ENCODE data around the gene RBP2.

The RBP2 gene

DNA sequence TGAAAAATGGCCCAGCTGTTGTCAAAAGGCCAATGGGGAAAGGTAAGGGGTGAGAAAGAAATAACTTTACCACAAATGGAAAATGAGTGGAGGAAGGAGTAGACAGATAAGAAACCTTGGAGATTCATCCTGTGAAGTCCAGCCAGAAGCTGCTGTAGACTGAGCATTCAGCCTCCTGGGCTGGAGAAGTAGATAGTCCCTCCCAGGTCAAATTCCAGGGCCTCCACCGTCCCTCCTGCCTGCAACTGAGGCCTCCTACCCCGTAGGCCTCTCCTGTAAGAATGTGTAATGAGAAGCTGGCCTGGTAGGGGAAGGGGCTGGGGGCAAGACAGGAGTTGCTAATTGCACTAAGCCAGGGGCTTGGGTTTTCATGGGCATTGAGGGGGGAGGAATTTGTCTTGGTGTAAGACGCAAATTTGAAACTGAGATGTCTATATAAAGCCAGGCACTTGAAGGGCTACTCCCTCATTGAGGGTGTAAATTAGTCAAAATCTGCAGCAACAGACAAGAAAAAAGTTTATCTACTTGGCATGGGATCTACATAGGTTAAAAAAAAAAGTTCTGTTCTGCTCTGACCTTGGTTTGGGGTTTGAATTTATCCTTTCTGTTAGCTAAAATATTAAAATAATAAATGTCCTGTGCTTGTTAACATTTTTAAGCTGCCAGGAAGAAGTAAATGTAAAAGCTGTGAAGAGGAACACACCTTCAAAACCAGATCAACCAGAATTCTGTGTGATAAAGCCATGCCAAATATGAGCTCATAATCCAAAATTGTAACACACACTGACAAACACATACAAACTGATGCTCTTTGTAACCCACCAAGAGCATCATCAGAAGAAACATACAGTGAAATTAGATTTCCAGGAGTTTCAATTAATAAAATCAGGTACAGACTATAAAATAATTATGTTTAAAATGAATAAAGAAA, 1.7 kb upstream of the RBP2 start:
- Histone ChIP-seq H3K79me2 (ENCODE audit: low read length) (no peaks in the 10 kb centered on the region), H3K4me1 (ENCODE audit: low read length) (no peaks in the 10 kb centered on the region), H3K27ac (ENCODE audit: low read length) (no peak overlapping the region), H3K9me3 (replicated peaks; ENCODE audit: insufficient read depth, low read length) (no peaks in the 10 kb centered on the region), H3K9me2 (replicated peaks; ENCODE audit: insufficient read depth, low read length) (no peaks in the 10 kb centered on the region), H3K4me3 (ENCODE audit: low read length) (no peak overlapping the region), H3F3A (ENCODE audit: insufficient read depth, low read length) (no peaks in the 10 kb centered on the region), H3K36me3 (replicated peaks; ENCODE audit: insufficient read depth, low read length) (no peaks in the 10 kb centered on the region), H3K9ac (ENCODE audit: low read length) (no peak overlapping the region), H4K20me1 (ENCODE audit: insufficient read depth, low read length) (no peaks in the 10 kb centered on the region), H3K4me2 (ENCODE audit: low read depth, low read length) (no peak overlapping the region), H3K27me3 (replicated peaks; ENCODE audit: insufficient read depth, low read length) (no peaks in the 10 kb centered on the region), H2AFZ (ENCODE audit: low read length) (no peak overlapping the region)
- TF ChIP-seq EZH2phosphoT487 (IDR thresholded peaks at IDR 0.05; ENCODE audit: low read length) (no peak), EZH2 (optimal IDR thresholded peaks at IDR 0.05; ENCODE audit: low read depth, low read length) (no peak)
- TF ChIP-seq, protein P1, sequence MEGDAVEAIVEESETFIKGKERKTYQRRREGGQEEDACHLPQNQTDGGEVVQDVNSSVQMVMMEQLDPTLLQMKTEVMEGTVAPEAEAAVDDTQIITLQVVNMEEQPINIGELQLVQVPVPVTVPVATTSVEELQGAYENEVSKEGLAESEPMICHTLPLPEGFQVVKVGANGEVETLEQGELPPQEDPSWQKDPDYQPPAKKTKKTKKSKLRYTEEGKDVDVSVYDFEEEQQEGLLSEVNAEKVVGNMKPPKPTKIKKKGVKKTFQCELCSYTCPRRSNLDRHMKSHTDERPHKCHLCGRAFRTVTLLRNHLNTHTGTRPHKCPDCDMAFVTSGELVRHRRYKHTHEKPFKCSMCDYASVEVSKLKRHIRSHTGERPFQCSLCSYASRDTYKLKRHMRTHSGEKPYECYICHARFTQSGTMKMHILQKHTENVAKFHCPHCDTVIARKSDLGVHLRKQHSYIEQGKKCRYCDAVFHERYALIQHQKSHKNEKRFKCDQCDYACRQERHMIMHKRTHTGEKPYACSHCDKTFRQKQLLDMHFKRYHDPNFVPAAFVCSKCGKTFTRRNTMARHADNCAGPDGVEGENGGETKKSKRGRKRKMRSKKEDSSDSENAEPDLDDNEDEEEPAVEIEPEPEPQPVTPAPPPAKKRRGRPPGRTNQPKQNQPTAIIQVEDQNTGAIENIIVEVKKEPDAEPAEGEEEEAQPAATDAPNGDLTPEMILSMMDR (IDR thresholded peaks at IDR 0.05; ENCODE audit: low read length): no peak
- DNase-seq: no peak

DNA sequence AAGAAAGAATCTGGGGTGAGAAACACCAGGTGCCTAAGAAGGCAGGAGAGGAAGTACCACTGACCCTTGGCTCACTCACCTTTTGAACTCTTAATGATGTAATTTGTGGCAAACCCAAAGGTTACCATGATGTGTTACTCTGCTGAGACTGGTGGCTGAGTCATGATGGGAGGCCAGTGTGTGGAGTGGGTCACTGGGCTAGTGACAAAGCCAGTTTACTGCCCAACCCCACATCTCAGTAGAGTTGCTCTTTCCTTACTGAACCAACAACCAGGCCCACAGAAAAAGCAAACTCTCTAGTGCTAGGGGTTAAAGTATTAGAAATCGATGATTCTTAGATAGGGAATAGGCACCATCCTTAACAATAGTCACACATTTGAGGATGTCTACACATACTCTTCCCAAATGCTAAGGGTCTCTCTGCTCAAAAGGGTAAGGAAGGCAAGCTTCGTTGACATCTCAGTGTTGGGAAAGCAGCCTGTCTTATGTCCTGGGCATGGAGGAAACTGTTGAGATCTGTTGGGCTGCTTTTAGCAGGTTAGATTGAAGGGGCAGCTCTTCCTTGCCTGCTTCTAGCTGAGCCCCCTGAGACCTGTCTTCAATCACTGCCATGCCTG, 3.1 kb downstream of the RBP2 start:
- Histone ChIP-seq H3K4me1 (ENCODE audit: low read length) (no peaks in the 10 kb centered on the region), H3K9me2 (replicated peaks; ENCODE audit: insufficient read depth, low read length) (no peaks in the 10 kb centered on the region), H3K79me2 (ENCODE audit: low read length) (no peaks in the 10 kb centered on the region), H3K27ac (ENCODE audit: low read length) (no peak overlapping the region), H3K4me2 (ENCODE audit: low read depth, low read length) (no peak overlapping the region), H3K36me3 (replicated peaks; ENCODE audit: insufficient read depth, low read length) (no peaks in the 10 kb centered on the region), H3K4me3 (ENCODE audit: low read length) (no peak overlapping the region), H3K27me3 (replicated peaks; ENCODE audit: insufficient read depth, low read length) (no peaks in the 10 kb centered on the region), H3K9ac (ENCODE audit: low read length) (no peak overlapping the region), H3F3A (ENCODE audit: insufficient read depth, low read length) (no peaks in the 10 kb centered on the region), H4K20me1 (ENCODE audit: insufficient read depth, low read length) (no peaks in the 10 kb centered on the region), H2AFZ (ENCODE audit: low read length) (no peak overlapping the region), H3K9me3 (replicated peaks; ENCODE audit: insufficient read depth, low read length) (no peaks in the 10 kb centered on the region)
- DNase-seq: no peak
- no peak for TF ChIP-seq EZH2 (optimal IDR thresholded peaks at IDR 0.05; ENCODE audit: low read depth, low read length)
- TF ChIP-seq EZH2phosphoT487 (IDR thresholded peaks at IDR 0.05; ENCODE audit: low read length): no peak
- TF ChIP-seq, protein P1 (IDR thresholded peaks at IDR 0.05; ENCODE audit: low read length): no peak

DNA sequence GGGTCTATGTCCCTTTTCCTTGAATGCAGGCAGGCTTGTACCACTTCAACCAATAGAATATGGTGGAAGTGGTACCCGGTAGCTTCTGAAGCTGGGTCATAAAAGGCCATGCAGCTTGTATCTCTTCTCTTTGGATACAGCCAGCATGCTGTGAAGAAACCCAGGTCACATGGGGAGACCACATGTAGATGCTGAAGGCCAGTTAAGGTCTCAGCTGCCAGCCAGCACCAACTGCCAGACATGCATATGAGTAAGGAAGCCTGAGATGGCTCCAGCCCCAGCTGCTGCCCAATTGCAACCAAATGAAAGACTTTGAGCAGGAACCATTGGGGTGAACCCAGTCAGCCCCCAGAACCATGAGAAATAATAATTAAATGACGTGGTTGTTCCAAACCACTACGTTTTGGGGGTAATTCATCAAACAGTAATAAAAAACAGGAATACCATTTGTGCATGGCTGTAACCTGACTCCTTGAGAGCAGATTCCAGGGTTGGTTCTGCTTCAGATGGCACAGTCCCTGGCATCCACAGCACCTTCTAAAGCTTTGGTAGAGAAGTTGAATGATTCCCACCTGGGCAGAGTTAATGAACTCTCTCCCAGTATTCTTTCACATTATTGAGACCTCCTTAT, 3.8 kb downstream of the RBP2 start:
- H3K9me3 ChIP-seq (replicated peaks; ENCODE audit: insufficient read depth, low read length): no peaks in the 10 kb centered on the region
- TF ChIP-seq, protein P1 (IDR thresholded peaks at IDR 0.05; ENCODE audit: low read length): no peak
- no peak for TF ChIP-seq EZH2 (optimal IDR thresholded peaks at IDR 0.05; ENCODE audit: low read depth, low read length)
- no peak for TF ChIP-seq EZH2phosphoT487 (IDR thresholded peaks at IDR 0.05; ENCODE audit: low read length)
- H3K9ac ChIP-seq (ENCODE audit: low read length): no peak overlapping the region
- no peaks in the 10 kb centered on the region for H3K27me3 ChIP-seq (replicated peaks; ENCODE audit: insufficient read depth, low read length)
- H3K27ac ChIP-seq (ENCODE audit: low read length): no peak overlapping the region
- H3K4me3 ChIP-seq (ENCODE audit: low read length): no peak overlapping the region
- no peaks in the 10 kb centered on the region for H3F3A ChIP-seq (ENCODE audit: insufficient read depth, low read length)
- no peak overlapping the region for H3K4me2 ChIP-seq (ENCODE audit: low read depth, low read length)
- no peak for DNase-seq
- H2AFZ ChIP-seq (ENCODE audit: low read length): no peak overlapping the region
- H4K20me1 ChIP-seq (ENCODE audit: insufficient read depth, low read length): no peaks in the 10 kb centered on the region
- no peaks in the 10 kb centered on the region for H3K79me2 ChIP-seq (ENCODE audit: low read length)
- no peaks in the 10 kb centered on the region for H3K9me2 ChIP-seq (replicated peaks; ENCODE audit: insufficient read depth, low read length)
- H3K36me3 ChIP-seq (replicated peaks; ENCODE audit: insufficient read depth, low read length): no peaks in the 10 kb centered on the region
- H3K4me1 ChIP-seq (ENCODE audit: low read length): no peaks in the 10 kb centered on the region

Measured in MM.1S (cell line).